SU-DHL-6 (cell line): ENCODE results near the gene SIGLEC14.
"Not testable (repeated sequence)": the region's sequence is repeated elsewhere in the genome, so short reads cannot be mapped to it uniquely, and the experiment has no call there.

ENCODE experiments used
- H2AFZ ChIP-seq: fragments of 200-600 bp; sonication (generic); 2 replicates; pipeline ENCODE4 v1.6.1; 2014; ENCODE audit warnings: low read depth, mild to moderate bottlenecking, moderate library complexity, mixed read lengths, antibody characterized with exemption, low read length; ENCODE audit not compliant: severe bottlenecking
- H3F3A ChIP-seq: fragments of 200-600 bp; shearing (Covaris generic); 2 replicates; pipeline ENCODE4 v1.6.0; 2016; ENCODE audit warnings: antibody characterized with exemption, mild to moderate bottlenecking; ENCODE audit not compliant: insufficient read depth
- H3K27ac ChIP-seq: fragments of 200-600 bp; sonication (generic); 2 replicates; pipeline ENCODE4 v1.5.1; 2016; ENCODE audit warnings: low read depth, mild to moderate bottlenecking, low read length, moderate library complexity, mixed read lengths
- H3K27me3 ChIP-seq: fragments of 200-600 bp; sonication (generic), shearing (Covaris generic); 2 replicates; pipeline ENCODE4 v1.6.0; 2014; ENCODE audit warnings: mild to moderate bottlenecking, low read length
- H3K36me3 ChIP-seq: fragments of 200-600 bp; sonication (generic); 2 replicates; pipeline ENCODE4 v1.6.1; 2014; ENCODE audit warnings: mild to moderate bottlenecking, low read length, mixed read lengths
- H3K4me2 ChIP-seq: fragments of 300-600, 200-600 bp; shearing (Covaris generic), sonication (generic); 2 replicates; pipeline ENCODE4 v1.6.0; 2014; ENCODE audit warnings: low read length, low read depth, mild to moderate bottlenecking; ENCODE audit not compliant: poor library complexity, severe bottlenecking
- H3K4me3 ChIP-seq: fragments of 200-600 bp; sonication (generic); 2 replicates; pipeline ENCODE4 v1.5.1; 2014; ENCODE audit warnings: antibody characterized with exemption, low read length, mild to moderate bottlenecking, mixed read lengths; ENCODE audit not compliant: insufficient read depth, poor library complexity, severe bottlenecking
- H3K79me2 ChIP-seq: fragments of 200-600 bp; sonication (generic); 2 replicates; pipeline ENCODE4 v1.6.1; 2014; ENCODE audit warnings: mild to moderate bottlenecking, low read length, moderate library complexity; ENCODE audit not compliant: insufficient read depth
- H3K9ac ChIP-seq: fragments of 200-600 bp; sonication (generic); 2 replicates; pipeline ENCODE4 v1.7.0; 2014; ENCODE audit warnings: mild to moderate bottlenecking, low read length
- H3K9me2 ChIP-seq: fragments of 200-600 bp; sonication (generic); replicated peaks from 2 replicates; pipeline ENCODE4 v1.6.1; 2014; ENCODE audit warnings: low read length; ENCODE audit not compliant: insufficient read depth
- H3K9me3 ChIP-seq: fragments of 200-600 bp; sonication (generic); 2 replicates; pipeline ENCODE4 v1.6.1; 2014; ENCODE audit warnings: low read length, mixed read lengths; ENCODE audit not compliant: insufficient read depth
- H4K20me1 ChIP-seq: fragments of 200-600 bp; sonication (generic); 2 replicates; pipeline ENCODE4 v1.6.1; 2014; ENCODE audit warnings: low read depth, mild to moderate bottlenecking, antibody characterized with exemption, low read length, moderate library complexity, mixed read lengths
- CTCF ChIP-seq: fragments of 200-600 bp; sonication (generic); IDR thresholded peaks from one replicate; pipeline ENCODE4 v1.5.1; 2017; ENCODE audit warnings: antibody characterized with exemption, mild to moderate bottlenecking, low read length, moderate library complexity; ENCODE audit not compliant: insufficient read depth, poor library complexity, severe bottlenecking
- EZH2phosphoT487 ChIP-seq: fragments of 200-600 bp; sonication (generic), shearing (Covaris generic); conservative IDR thresholded peaks from 2 replicates; pipeline ENCODE4 v1.6.1; 2018; ENCODE audit warnings: mild to moderate bottlenecking, antibody characterized with exemption, low read length, moderate library complexity, mixed read lengths

SIGLEC14 gene

GRCh38 chr19:51639916-51640315, 6.7 kb downstream of the SIGLEC14 start:
- H4K20me1 ChIP-seq: no peaks in the 10 kb centered on the region
- no peaks in the 10 kb centered on the region for H3F3A ChIP-seq
- H3K79me2 ChIP-seq: no peaks in the 10 kb centered on the region
- no peak overlapping the region for H3K9ac ChIP-seq
- TF ChIP-seq EZH2phosphoT487 (no peak), CTCF (no peak)
- H3K4me3 ChIP-seq: no peak overlapping the region
- 0 out of 2 replicates have a peak, but pooled peaks cover 6% of the 10 kb centered on the region for H3K9me3 ChIP-seq
- H3K27ac ChIP-seq: no peak overlapping the region
- no peak overlapping the region for H2AFZ ChIP-seq
- no peaks in the 10 kb centered on the region for H3K27me3 ChIP-seq
- no peak overlapping the region for H3K4me2 ChIP-seq
- no peaks in the 10 kb centered on the region for H3K9me2 ChIP-seq
- H3K36me3 ChIP-seq: no peaks in the 10 kb centered on the region

GRCh38 chr19:51637362-51637978, 9.2 kb downstream of the SIGLEC14 start:
- H3F3A ChIP-seq: no peaks in the 10 kb centered on the region
- no peak overlapping the region for H3K27ac ChIP-seq
- H3K27me3 ChIP-seq: no peaks in the 10 kb centered on the region
- no peak overlapping the region for H3K4me3 ChIP-seq
- no peak overlapping the region for H3K4me2 ChIP-seq
- H3K9ac ChIP-seq: no peak overlapping the region
- H3K79me2 ChIP-seq: no peaks in the 10 kb centered on the region
- no peaks in the 10 kb centered on the region for H4K20me1 ChIP-seq
- no peaks in the 10 kb centered on the region for H3K9me2 ChIP-seq
- H2AFZ ChIP-seq: no peak overlapping the region
- no peak for TF ChIP-seq EZH2phosphoT487
- peak; percentile 25 for TF ChIP-seq CTCF
- no peaks in the 10 kb centered on the region for H3K36me3 ChIP-seq
- H3K9me3 ChIP-seq: 0 out of 2 replicates have a peak, but pooled peaks cover 6% of the 10 kb centered on the region

GRCh38 chr19:51632126-51632525, 14.5 kb downstream of the SIGLEC14 start:
- H2AFZ ChIP-seq: no peak overlapping the region
- 0 out of 2 replicates have a peak, but pooled peaks cover 5% of the 10 kb centered on the region for H3K9me3 ChIP-seq
- H3F3A ChIP-seq: no peaks in the 10 kb centered on the region
- no peak overlapping the region for H3K4me3 ChIP-seq
- H4K20me1 ChIP-seq: no peaks in the 10 kb centered on the region
- no peak for TF ChIP-seq EZH2phosphoT487
- TF ChIP-seq CTCF: no peak
- H3K27ac ChIP-seq: no peak overlapping the region
- H3K36me3 ChIP-seq: no peaks in the 10 kb centered on the region
- no peak overlapping the region for H3K9ac ChIP-seq
- H3K9me2 ChIP-seq: no peaks in the 10 kb centered on the region
- no peaks in the 10 kb centered on the region for H3K79me2 ChIP-seq
- H3K4me2 ChIP-seq: no peak overlapping the region
- H3K27me3 ChIP-seq: no peaks in the 10 kb centered on the region

- not testable (repeated sequence) for H3K79me2 ChIP-seq, H3K27me3 ChIP-seq, H2AFZ ChIP-seq, H3K9me2 ChIP-seq, H3K9me3 ChIP-seq, H3K4me3 ChIP-seq, H3K27ac ChIP-seq, H3K9ac ChIP-seq, H3F3A ChIP-seq, H4K20me1 ChIP-seq, H3K4me2 ChIP-seq, H3K36me3 ChIP-seq
Observed at GRCh38 chr19:51630315-51630714, 16.3 kb downstream of the SIGLEC14 start, which contains the start of gene SIGLEC5. Gene SIGLEC5 (minus strand): TSS chr19:51630401. CDS start chr19:51630335, 66 bp downstream.
